H9 (cell line): Measurements from ENCODE around the gene FTO. TPM values are rescaled to one million over a fixed set of nuclear protein-coding genes. Genes with fewer than 3 reads are reported as not detected.

Experiments
- DNase-seq: peaks from one replicate; pipeline ENCODE4 v3.0.0-alpha.2; 2017
- H2AFZ ChIP-seq: one replicate; pipeline ENCODE4 v1.6.1; 2013; ENCODE audit warnings: mild to moderate bottlenecking, low read length, control low read depth, moderate library complexity
- H2AK5ac ChIP-seq: 2 replicates; pipeline ENCODE4 v1.6.1; 2013; ENCODE audit warnings: low read length, control low read depth, mixed read lengths; ENCODE audit not compliant: insufficient read length
- H2BK120ac ChIP-seq: one replicate; pipeline ENCODE4 v1.6.1; 2013; ENCODE audit warnings: low read depth, mild to moderate bottlenecking, low read length, control low read depth, inconsistent platforms; ENCODE audit not compliant: poor library complexity, severe bottlenecking
- H2BK12ac ChIP-seq: 2 replicates; pipeline ENCODE4 v1.6.1; 2013; ENCODE audit warnings: low read length, control low read depth, mixed read lengths, low read depth; ENCODE audit not compliant: insufficient read length
- H2BK15ac ChIP-seq: 2 replicates; pipeline ENCODE4 v1.6.1; 2013; ENCODE audit warnings: low read depth, low read length, control low read depth
- H2BK20ac ChIP-seq: one replicate; pipeline ENCODE4 v1.6.1; 2013; ENCODE audit warnings: low read depth, mild to moderate bottlenecking, low read length, control low read depth, inconsistent platforms; ENCODE audit not compliant: poor library complexity, severe bottlenecking
- H2BK5ac ChIP-seq: 2 replicates; pipeline ENCODE4 v1.6.1; 2013; ENCODE audit warnings: low read length, control low read depth, mixed read lengths; ENCODE audit not compliant: insufficient read length
- H3K14ac ChIP-seq: 2 replicates; pipeline ENCODE4 v1.6.1; 2013; ENCODE audit warnings: low read length, control low read depth; ENCODE audit not compliant: insufficient read depth
- H3K18ac ChIP-seq: 2 replicates; pipeline ENCODE4 v1.6.1; 2013; ENCODE audit warnings: low read depth, mild to moderate bottlenecking, mixed read lengths, low read length, control low read depth; ENCODE audit not compliant: insufficient read length
- H3K23ac ChIP-seq: 2 replicates; pipeline ENCODE4 v1.6.1; 2013; ENCODE audit warnings: low read length, control low read depth, mixed read lengths, low read depth; ENCODE audit not compliant: insufficient read length
- H3K23me2 ChIP-seq: 2 replicates; pipeline ENCODE4 v1.6.1; 2013; ENCODE audit warnings: low read depth, mild to moderate bottlenecking, mixed read lengths, low read length, control low read depth; ENCODE audit not compliant: insufficient read length, poor library complexity, severe bottlenecking
- H3K27ac ChIP-seq: 2 replicates; pipeline ENCODE4 v1.5.1; 2013; ENCODE audit warnings: low read length, control low read depth, mixed read lengths, low read depth; ENCODE audit not compliant: insufficient read length
- H3K27me3 ChIP-seq: 2 replicates; pipeline ENCODE4 v1.6.1; 2013; ENCODE audit warnings: low read length, control low read depth, inconsistent platforms; ENCODE audit not compliant: insufficient read depth
- H3K4ac ChIP-seq: 2 replicates; pipeline ENCODE4 v1.6.1; 2013; ENCODE audit warnings: low read depth, mild to moderate bottlenecking, control low read depth, inconsistent platforms, low read length, moderate library complexity
- H3K4me1 ChIP-seq: 2 replicates; pipeline ENCODE4 v1.6.1; 2013; ENCODE audit warnings: low read length, control low read depth, inconsistent platforms; ENCODE audit not compliant: insufficient read depth
- H3K4me2 ChIP-seq: 2 replicates; pipeline ENCODE4 v1.6.1; 2013; ENCODE audit warnings: low read length, control low read depth, mixed read lengths; ENCODE audit not compliant: insufficient read length, insufficient read depth
- H3K56ac ChIP-seq: 2 replicates; pipeline ENCODE4 v1.6.1; 2013; ENCODE audit warnings: low read depth, mild to moderate bottlenecking, mixed read lengths, low read length, control low read depth; ENCODE audit not compliant: insufficient read length
- H3K79me1 ChIP-seq: 2 replicates; pipeline ENCODE4 v1.6.1; 2013; ENCODE audit warnings: low read depth, mild to moderate bottlenecking, moderate library complexity, low read length, control low read depth, inconsistent platforms; ENCODE audit not compliant: insufficient read depth, poor library complexity, severe bottlenecking
- H3K79me2 ChIP-seq: 2 replicates; pipeline ENCODE4 v1.6.1; 2013; ENCODE audit warnings: low read length, control low read depth, inconsistent platforms; ENCODE audit not compliant: insufficient read depth
- H3K9ac ChIP-seq: 2 replicates; pipeline ENCODE4 v1.6.1; 2013; ENCODE audit warnings: low read length, control low read depth, mixed read lengths; ENCODE audit not compliant: insufficient read length; ENCODE audit errors: extremely low read depth
- H3K9me3 ChIP-seq: one replicate; pipeline ENCODE4 v1.6.1; 2013; ENCODE audit warnings: low read depth, low read length, inconsistent platforms; ENCODE audit not compliant: control insufficient read depth
- H3T11ph ChIP-seq: one replicate; pipeline ENCODE4 v1.6.1; 2013; ENCODE audit warnings: mild to moderate bottlenecking, low read length, control low read depth, inconsistent platforms
- H4K20me1 ChIP-seq: one replicate; pipeline ENCODE4 v1.6.1; 2013; ENCODE audit not compliant: control insufficient read depth, insufficient read length, insufficient read depth
- H4K5ac ChIP-seq: 2 replicates; pipeline ENCODE4 v1.6.1; 2013; ENCODE audit warnings: low read depth, mild to moderate bottlenecking, mixed read lengths, low read length, control low read depth; ENCODE audit not compliant: insufficient read length
- H4K8ac ChIP-seq: replicated peaks from 2 replicates; pipeline ENCODE4 v1.6.1; 2013; ENCODE audit warnings: low read length, control low read depth, mixed read lengths, low read depth; ENCODE audit not compliant: insufficient read length
- H4K91ac ChIP-seq: 2 replicates; pipeline ENCODE4 v1.6.1; 2013; ENCODE audit warnings: low read depth, mild to moderate bottlenecking, moderate library complexity, mixed read lengths, low read length, control low read depth; ENCODE audit not compliant: insufficient read length
- H3K27ac Mint-ChIP-seq, 3 experiments: 2 replicates in 2 of 3; 3 replicates in 1 of 3; pipeline ENCODE4 v1.8.0; 2020 to 2021; ENCODE audit warnings: mixed read lengths in 3 of 3, mild to moderate bottlenecking in 1 of 3, moderate library complexity in 1 of 3
- H3K27me3 Mint-ChIP-seq: 2 replicates; pipeline ENCODE4 v1.8.0; 2021; ENCODE audit warnings: low read depth, mild to moderate bottlenecking, moderate library complexity, mixed read lengths
- H3K36me3 Mint-ChIP-seq, 3 experiments: 2 replicates in 2 of 3; 3 replicates in 1 of 3; pipeline ENCODE4 v1.8.0; 2020 to 2021; ENCODE audit warnings: low read depth in 3 of 3, mixed read lengths in 3 of 3; ENCODE audit not compliant: insufficient read depth in 1 of 3
- H3K4me1 Mint-ChIP-seq, 2 experiments: 2 replicates each; pipeline ENCODE4 v1.8.0; 2020; ENCODE audit warnings: mixed read lengths in 2 of 2
- H3K4me3 Mint-ChIP-seq, 2 experiments: 2 replicates in 1 of 2; 3 replicates in 1 of 2; pipeline ENCODE4 v1.8.0; 2020 to 2021; ENCODE audit warnings: mild to moderate bottlenecking in 2 of 2, mixed read lengths in 2 of 2, moderate library complexity in 1 of 2
- H3K9me3 Mint-ChIP-seq, 2 experiments: 2 replicates in 1 of 2; 3 replicates in 1 of 2; pipeline ENCODE4 v1.8.0; 2020; ENCODE audit warnings: mild to moderate bottlenecking in 2 of 2, mixed read lengths in 2 of 2, moderate library complexity in 1 of 2
- WGBS: extraction: QIAGEN DNeasy Blood & Tissue Kit; methylation state at CpG from one replicate; pipeline ENCODE4 v1.1.7; 2013; ENCODE audit warnings: missing lambda C conversion rate, low lambda C conversion rate, mixed read lengths; ENCODE audit not compliant: insufficient read length; ENCODE audit errors: extremely low coverage; 5-methylcytosine and 5-hydroxymethylcytosine counted together
- total RNA-seq: library from RNA; stranded (reverse); gene quantifications from 2 replicates; pipeline ENCODE4 v1.2.1, GENCODE V29; 2021
- TF ChIP-seq, protein P1 (sequence below): fragments of 200-600 bp; sonication (generic); conservative IDR thresholded peaks from 3 replicates; pipeline ENCODE4 v1.8.0; 2021; ENCODE audit warnings: antibody characterized with exemption, mild to moderate bottlenecking

FTO gene
- total RNA-seq, 1 experiment from 2014 or later, result 67.9 TPM

GRCh38 chr16:53876811-53877210 lies 172.9 kb downstream of the FTO start:
- H3T11ph ChIP-seq, result no peak overlapping the region
- TF ChIP-seq, protein P1, sequence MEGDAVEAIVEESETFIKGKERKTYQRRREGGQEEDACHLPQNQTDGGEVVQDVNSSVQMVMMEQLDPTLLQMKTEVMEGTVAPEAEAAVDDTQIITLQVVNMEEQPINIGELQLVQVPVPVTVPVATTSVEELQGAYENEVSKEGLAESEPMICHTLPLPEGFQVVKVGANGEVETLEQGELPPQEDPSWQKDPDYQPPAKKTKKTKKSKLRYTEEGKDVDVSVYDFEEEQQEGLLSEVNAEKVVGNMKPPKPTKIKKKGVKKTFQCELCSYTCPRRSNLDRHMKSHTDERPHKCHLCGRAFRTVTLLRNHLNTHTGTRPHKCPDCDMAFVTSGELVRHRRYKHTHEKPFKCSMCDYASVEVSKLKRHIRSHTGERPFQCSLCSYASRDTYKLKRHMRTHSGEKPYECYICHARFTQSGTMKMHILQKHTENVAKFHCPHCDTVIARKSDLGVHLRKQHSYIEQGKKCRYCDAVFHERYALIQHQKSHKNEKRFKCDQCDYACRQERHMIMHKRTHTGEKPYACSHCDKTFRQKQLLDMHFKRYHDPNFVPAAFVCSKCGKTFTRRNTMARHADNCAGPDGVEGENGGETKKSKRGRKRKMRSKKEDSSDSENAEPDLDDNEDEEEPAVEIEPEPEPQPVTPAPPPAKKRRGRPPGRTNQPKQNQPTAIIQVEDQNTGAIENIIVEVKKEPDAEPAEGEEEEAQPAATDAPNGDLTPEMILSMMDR, result no peak
- H3K4me2 ChIP-seq, result no peak overlapping the region
- no peak overlapping the region for H2BK12ac ChIP-seq
- no peak overlapping the region for H2BK20ac ChIP-seq
- WGBS, result no CpG with 5 or more reads among the region's 5 CpGs
- H3K79me1 ChIP-seq, result no peaks in the 10 kb centered on the region
- no peaks in the 10 kb centered on the region for H3K4me1 Mint-ChIP-seq
- no peak overlapping the region for H3K4ac ChIP-seq
- no peak for DNase-seq
- H2BK120ac ChIP-seq, result no peak overlapping the region
- H3K23me2 ChIP-seq, result no peaks in the 10 kb centered on the region
- H3K4me1 ChIP-seq, result no peaks in the 10 kb centered on the region
- H3K4me3 Mint-ChIP-seq, result no peak overlapping the region
- no peak overlapping the region for H3K23ac ChIP-seq
- H4K8ac ChIP-seq, result no peak overlapping the region
- no peaks in the 10 kb centered on the region for H4K20me1 ChIP-seq
- H3K9me3 ChIP-seq, result no peaks in the 10 kb centered on the region
- no peak overlapping the region for H3K56ac ChIP-seq
- H4K91ac ChIP-seq, result no peak overlapping the region
- H3K36me3 Mint-ChIP-seq, result peaks cover 5 to 12% (median 9%) of the 10 kb centered on the region in 3 experiments; a peak in 5 of 7 replicates
- no peak overlapping the region for H2AFZ ChIP-seq
- H3K79me2 ChIP-seq, result no peaks in the 10 kb centered on the region
- H4K5ac ChIP-seq, result no peak overlapping the region
- no peak overlapping the region for H2BK15ac ChIP-seq
- H3K14ac ChIP-seq, result no peak overlapping the region
- H3K27ac Mint-ChIP-seq, result no peak overlapping the region
- no peak overlapping the region for H2AK5ac ChIP-seq
- H3K18ac ChIP-seq, result no peak overlapping the region
- H2BK5ac ChIP-seq, result no peak overlapping the region
- no peak overlapping the region for H3K9ac ChIP-seq
- no peaks in the 10 kb centered on the region for H3K27me3 Mint-ChIP-seq
- H3K27me3 ChIP-seq, result no peaks in the 10 kb centered on the region
- no peak overlapping the region for H3K27ac ChIP-seq
- no peaks in the 10 kb centered on the region for H3K9me3 Mint-ChIP-seq
